ENCODE results near the gene ANKRD63. TPM values are rescaled to one million over a fixed set of nuclear protein-coding genes. Genes with fewer than 3 reads are reported as not detected.

The ANKRD63 gene
- total RNA-seq, 4 donors from 2014 or later, result not detected

- 50 to 58% methylated on average over 8 of the region's 8 CpGs for WGBS, 2 donors
These were observed 24.3 kb downstream of the ANKRD63 start for GRCh38 chr15:40258544-40258943.

GRCh38 chr15:40257656-40258450 lies 25.0 kb downstream of the ANKRD63 start:
- DNase-seq (ENCODE audit: low spot score in 2 of 2), result no peak
- Histone ChIP-seq H3K27ac (no peak overlapping the region), H3K36me3 (no peaks in the 10 kb centered on the region), H3K9me3 (no peaks in the 10 kb centered on the region), H3K27me3 (peaks cover 0 to 34% of the 10 kb centered on the region in 2 donors), H3K4me1 (peaks cover 0 to 10% (median 9%) of the 10 kb centered on the region in 4 donors), H3K4me3 (no peak overlapping the region)
- no peak for TF ChIP-seq CTCF (IDR thresholded peaks at IDR 0.05)
- no peak for TF ChIP-seq POLR2A (IDR thresholded peaks at IDR 0.05)
- no peak for TF ChIP-seq EP300 (IDR thresholded peaks at IDR 0.05)
- WGBS, 2 donors, result 72 to 81% methylated on average over 9 of the region's 9 CpGs

More at GRCh38 chr15:40258544-40258943, 24.3 kb downstream of the ANKRD63 start:
- DNase-seq (ENCODE audit: low spot score in 2 of 2), result no peak
- TF ChIP-seq POLR2A (IDR thresholded peaks at IDR 0.05) (no peak), CTCF (IDR thresholded peaks at IDR 0.05) (no peak), EP300 (IDR thresholded peaks at IDR 0.05) (no peak)
- Histone ChIP-seq H3K27ac (no peak overlapping the region), H3K36me3 (no peaks in the 10 kb centered on the region), H3K4me3 (no peak overlapping the region), H3K9me3 (no peaks in the 10 kb centered on the region), H3K27me3 (peaks cover 0 to 27% of the 10 kb centered on the region in 2 donors), H3K4me1 (peaks cover 0 to 3% (median 2%) of the 10 kb centered on the region in 4 donors)

GRCh38 chr15:40256638-40257235 lies 26.1 kb downstream of the ANKRD63 start:
- no peak overlapping the region for H3K27ac ChIP-seq
- H3K4me3 ChIP-seq, result no peak overlapping the region
- WGBS, 2 donors, result 90 to 92% methylated on average over 11 to 17 of the region's 17 CpGs
- H3K9me3 ChIP-seq, result no peaks in the 10 kb centered on the region
- DNase-seq (ENCODE audit: low spot score in 2 of 2), result no peak
- TF ChIP-seq CTCF (IDR thresholded peaks at IDR 0.05), result no peak
- no peak for TF ChIP-seq EP300 (IDR thresholded peaks at IDR 0.05)
- no peak for TF ChIP-seq POLR2A (IDR thresholded peaks at IDR 0.05)
- H3K4me1 ChIP-seq, result peaks cover 0 to 18% (median 14%) of the 10 kb centered on the region in 4 donors
- H3K36me3 ChIP-seq, result no peaks in the 10 kb centered on the region
- H3K27me3 ChIP-seq, result peaks cover 0 to 41% of the 10 kb centered on the region in 2 donors

- H3K4me3 ChIP-seq, result no peak overlapping the region
- peaks cover 0 to 41% of the 10 kb centered on the region in 2 donors for H3K27me3 ChIP-seq
- peaks cover 0 to 18% (median 14%) of the 10 kb centered on the region in 4 donors for H3K4me1 ChIP-seq
- TF ChIP-seq EP300 (IDR thresholded peaks at IDR 0.05), result no peak
- no peak for TF ChIP-seq CTCF (IDR thresholded peaks at IDR 0.05)
- no peak for TF ChIP-seq POLR2A (IDR thresholded peaks at IDR 0.05)
- H3K9me3 ChIP-seq, result no peaks in the 10 kb centered on the region
- 87 to 96% methylated on average over 4 of the region's 4 CpGs for WGBS, 2 donors
- DNase-seq (ENCODE audit: low spot score in 2 of 2), result no peak
- no peak overlapping the region for H3K27ac ChIP-seq
- H3K36me3 ChIP-seq, result no peaks in the 10 kb centered on the region
These were observed 27.8 kb downstream of the ANKRD63 start for GRCh38 chr15:40255033-40255432.

GRCh38 chr15:40254452-40254851 lies 28.4 kb downstream of the ANKRD63 start:
- TF ChIP-seq CTCF (IDR thresholded peaks at IDR 0.05), result no peak
- no peak for TF ChIP-seq POLR2A (IDR thresholded peaks at IDR 0.05)
- TF ChIP-seq EP300 (IDR thresholded peaks at IDR 0.05), result no peak
- no peak for DNase-seq (ENCODE audit: low spot score in 2 of 2)

More at GRCh38 chr15:40254452-40254851, 28.4 kb downstream of the ANKRD63 start:
- H3K27me3 ChIP-seq, result peaks cover 0 to 41% of the 10 kb centered on the region in 2 donors
- WGBS, 2 donors, result 87 to 96% methylated on average over 2 to 3 of the region's 3 CpGs
- H3K4me1 ChIP-seq, result peaks cover 0 to 21% (median 14%) of the 10 kb centered on the region in 4 donors
- H3K9me3 ChIP-seq, result no peaks in the 10 kb centered on the region
- no peak overlapping the region for H3K27ac ChIP-seq
- no peak overlapping the region for H3K4me3 ChIP-seq
- no peaks in the 10 kb centered on the region for H3K36me3 ChIP-seq

Measured in tibial nerve (tissue), 4 donors.